Measurements from ENCODE around the gene SLC25A51.

Gene SLC25A51

GRCh38 chr9:37917313-37917731 lies 13.4 kb upstream of the SLC25A51 start:
- TF ChIP-seq EP300 (IDR thresholded peaks at IDR 0.05; ENCODE audit: borderline replicate concordance) (no peak), CEBPB (IDR thresholded peaks at IDR 0.05) (no peak), RAD21 (IDR thresholded peaks at IDR 0.05; ENCODE audit: low read depth) (no peak)

GRCh38 chr9:37916471-37917312 lies 12.8 kb upstream of the SLC25A51 start:
- TF ChIP-seq TCF12 (IDR thresholded peaks at IDR 0.05; ENCODE audit: low read depth) = no peak
- no peak for TF ChIP-seq YY1 (IDR thresholded peaks at IDR 0.05; ENCODE audit: low read depth)
- TF ChIP-seq ZBTB7A (IDR thresholded peaks at IDR 0.05; ENCODE audit: low read depth) = no peak
- no peak for TF ChIP-seq REST (IDR thresholded peaks at IDR 0.05; ENCODE audit: low read depth)
- no peak for TF ChIP-seq CEBPB (IDR thresholded peaks at IDR 0.05)
- TF ChIP-seq TEAD4 (IDR thresholded peaks at IDR 0.05) = no peak
- TF ChIP-seq RAD21 (IDR thresholded peaks at IDR 0.05; ENCODE audit: low read depth) = no peak
- no peak for TF ChIP-seq MAX (IDR thresholded peaks at IDR 0.05)
- no peak for TF ChIP-seq EGR1 (IDR thresholded peaks at IDR 0.05)
- no peak for TF ChIP-seq CREB1 (IDR thresholded peaks at IDR 0.05; ENCODE audit: low read depth)
- TF ChIP-seq USF1 (IDR thresholded peaks at IDR 0.05) = no peak
- TF ChIP-seq FOXM1 (IDR thresholded peaks at IDR 0.05; ENCODE audit: borderline replicate concordance, low read depth) = no peak
- TF ChIP-seq EP300 (IDR thresholded peaks at IDR 0.05; ENCODE audit: borderline replicate concordance) = no peak

- TF ChIP-seq TEAD4 (IDR thresholded peaks at IDR 0.05) (no peak), RAD21 (IDR thresholded peaks at IDR 0.05; ENCODE audit: low read depth) (no peak)
These were observed 12.1 kb upstream of the SLC25A51 start for GRCh38 chr9:37915911-37916470.

- TF ChIP-seq ZBTB7A (IDR thresholded peaks at IDR 0.05; ENCODE audit: low read depth) = no peak
- TF ChIP-seq EGR1 (IDR thresholded peaks at IDR 0.05) = no peak
- TF ChIP-seq RAD21 (IDR thresholded peaks at IDR 0.05; ENCODE audit: low read depth) = no peak
- no peak for TF ChIP-seq REST (IDR thresholded peaks at IDR 0.05; ENCODE audit: low read depth)
- TF ChIP-seq USF1 (IDR thresholded peaks at IDR 0.05) = no peak
- no peak for TF ChIP-seq TEAD4 (IDR thresholded peaks at IDR 0.05)
- no peak for TF ChIP-seq NFIC (IDR thresholded peaks at IDR 0.05)
- no peak for TF ChIP-seq CEBPB (IDR thresholded peaks at IDR 0.05)
- TF ChIP-seq FOXM1 (IDR thresholded peaks at IDR 0.05; ENCODE audit: borderline replicate concordance, low read depth) = no peak
- no peak for TF ChIP-seq YY1 (IDR thresholded peaks at IDR 0.05; ENCODE audit: low read depth)
- TF ChIP-seq EP300 (IDR thresholded peaks at IDR 0.05; ENCODE audit: borderline replicate concordance) = no peak
- TF ChIP-seq MAX (IDR thresholded peaks at IDR 0.05) = no peak
- no peak for TF ChIP-seq TCF12 (IDR thresholded peaks at IDR 0.05; ENCODE audit: low read depth)
- no peak for TF ChIP-seq TAF1 (IDR thresholded peaks at IDR 0.05; ENCODE audit: low read depth)
- no peak for TF ChIP-seq CREB1 (IDR thresholded peaks at IDR 0.05; ENCODE audit: low read depth)
These were observed 10.9 kb upstream of the SLC25A51 start for GRCh38 chr9:37914701-37915358.

- TF ChIP-seq TAF1 (IDR thresholded peaks at IDR 0.05; ENCODE audit: low read depth) = no peak
- TF ChIP-seq CREB1 (IDR thresholded peaks at IDR 0.05; ENCODE audit: low read depth) = no peak
- no peak for TF ChIP-seq TCF12 (IDR thresholded peaks at IDR 0.05; ENCODE audit: low read depth)
- TF ChIP-seq USF1 (IDR thresholded peaks at IDR 0.05) = no peak
- no peak for TF ChIP-seq NFIC (IDR thresholded peaks at IDR 0.05)
- TF ChIP-seq REST (IDR thresholded peaks at IDR 0.05; ENCODE audit: low read depth) = no peak
- TF ChIP-seq EGR1 (IDR thresholded peaks at IDR 0.05) = no peak
- TF ChIP-seq YY1 (IDR thresholded peaks at IDR 0.05; ENCODE audit: low read depth) = no peak
- no peak for TF ChIP-seq CEBPB (IDR thresholded peaks at IDR 0.05)
- TF ChIP-seq EP300 (IDR thresholded peaks at IDR 0.05; ENCODE audit: borderline replicate concordance) = no peak
- no peak for TF ChIP-seq RAD21 (IDR thresholded peaks at IDR 0.05; ENCODE audit: low read depth)
These were observed 10.2 kb upstream of the SLC25A51 start for GRCh38 chr9:37914154-37914551.
